SK-N-SH (cell line): ENCODE measurements around the gene DNMBP.

Experiments
- EZH2phosphoT487 ChIP-seq: fragments of 200-600 bp; sonication (generic); IDR thresholded peaks from 2 replicates; pipeline ENCODE4 v1.6.1; 2017; ENCODE audit warnings: low read depth, mixed run types, mild to moderate bottlenecking, antibody characterized with exemption, moderate library complexity, borderline replicate concordance
- FOSL2 ChIP-seq: IDR thresholded peaks from 2 replicates; pipeline ENCODE4 v1.4.0; 2012; ENCODE audit warnings: low read depth, mild to moderate bottlenecking, moderate library complexity, borderline replicate concordance
- MEF2A ChIP-seq: IDR thresholded peaks from 2 replicates; pipeline ENCODE4 v1.4.0; 2012; ENCODE audit warnings: low read depth, borderline replicate concordance
- POLR2AphosphoS5 ChIP-seq: IDR thresholded peaks from 2 replicates; pipeline ENCODE4 v1.6.1; 2012; ENCODE audit warnings: low read depth, low read length
- RAD21 ChIP-seq: IDR thresholded peaks from 2 replicates; pipeline ENCODE4 v1.6.1; 2012; ENCODE audit warnings: mild to moderate bottlenecking, low read length
- SIN3A ChIP-seq: IDR thresholded peaks from 2 replicates; pipeline ENCODE4 v1.6.1; 2012; ENCODE audit warnings: low read depth, mild to moderate bottlenecking, low read length, moderate library complexity, borderline replicate concordance
- TAF1 ChIP-seq: IDR thresholded peaks from 2 replicates; pipeline ENCODE4 v1.6.1; 2012; ENCODE audit warnings: low read depth, mild to moderate bottlenecking, low read length, moderate library complexity, borderline replicate concordance
- TF ChIP-seq, protein P1 (sequence below): fragments of 200-600 bp; sonication (generic); IDR thresholded peaks from 2 replicates; pipeline ENCODE4 v1.6.1; 2017; ENCODE audit warnings: antibody characterized with exemption, mild to moderate bottlenecking, moderate library complexity

DNA sequence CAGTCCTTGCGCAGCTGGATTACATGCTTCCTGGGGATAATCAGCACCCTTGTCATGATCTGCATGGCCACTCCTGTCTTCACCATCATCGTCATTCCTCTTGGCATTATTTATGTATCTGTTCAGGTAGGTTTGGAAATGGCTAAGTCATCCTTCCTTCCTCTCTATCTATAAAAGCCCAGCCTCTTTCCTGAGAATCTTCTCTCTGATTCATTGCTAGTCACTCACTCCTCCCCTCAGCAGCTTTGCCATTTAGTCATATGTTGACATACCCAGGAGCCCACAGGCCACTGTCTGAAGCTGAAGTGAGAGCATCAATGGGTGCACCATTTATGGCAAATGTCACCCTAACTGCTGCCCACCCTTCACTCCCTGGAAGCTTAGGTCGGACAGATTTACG is 175.3 kb downstream of the DNMBP start:
- TF ChIP-seq EZH2phosphoT487 (no peak), FOSL2 (peak; percentile 75), RAD21 (no peak), TAF1 (no peak), MEF2A (no peak), POLR2AphosphoS5 (no peak), SIN3A (no peak)
- TF ChIP-seq, protein P1, sequence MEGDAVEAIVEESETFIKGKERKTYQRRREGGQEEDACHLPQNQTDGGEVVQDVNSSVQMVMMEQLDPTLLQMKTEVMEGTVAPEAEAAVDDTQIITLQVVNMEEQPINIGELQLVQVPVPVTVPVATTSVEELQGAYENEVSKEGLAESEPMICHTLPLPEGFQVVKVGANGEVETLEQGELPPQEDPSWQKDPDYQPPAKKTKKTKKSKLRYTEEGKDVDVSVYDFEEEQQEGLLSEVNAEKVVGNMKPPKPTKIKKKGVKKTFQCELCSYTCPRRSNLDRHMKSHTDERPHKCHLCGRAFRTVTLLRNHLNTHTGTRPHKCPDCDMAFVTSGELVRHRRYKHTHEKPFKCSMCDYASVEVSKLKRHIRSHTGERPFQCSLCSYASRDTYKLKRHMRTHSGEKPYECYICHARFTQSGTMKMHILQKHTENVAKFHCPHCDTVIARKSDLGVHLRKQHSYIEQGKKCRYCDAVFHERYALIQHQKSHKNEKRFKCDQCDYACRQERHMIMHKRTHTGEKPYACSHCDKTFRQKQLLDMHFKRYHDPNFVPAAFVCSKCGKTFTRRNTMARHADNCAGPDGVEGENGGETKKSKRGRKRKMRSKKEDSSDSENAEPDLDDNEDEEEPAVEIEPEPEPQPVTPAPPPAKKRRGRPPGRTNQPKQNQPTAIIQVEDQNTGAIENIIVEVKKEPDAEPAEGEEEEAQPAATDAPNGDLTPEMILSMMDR: no peak
